Suprapubic skin (tissue), 4 donors: ENCODE measurements around the gene RNF175. TPM values are rescaled to one million over a fixed set of nuclear protein-coding genes. Genes with fewer than 3 reads are reported as not detected.

Experiments used
- DNase-seq, 2 donors: peaks; one replicate each; pipeline ENCODE4 v3.0.0-alpha.2; 2019; ENCODE audit warnings: low spot score in 2 of 2
- H3K27ac ChIP-seq: fragments of 200-600 bp; sonication (generic); one replicate; pipeline ENCODE4 v1.5.1; 2019
- H3K27me3 ChIP-seq: fragments of 200-600 bp; sonication (generic); one replicate; pipeline ENCODE4 v1.5.1; 2019
- H3K36me3 ChIP-seq: fragments of 200-600 bp; sonication (generic); one replicate; pipeline ENCODE4 v1.5.1; 2019
- H3K4me1 ChIP-seq: fragments of 200-600 bp; sonication (generic); one replicate; pipeline ENCODE4 v1.5.1; 2019
- H3K4me3 ChIP-seq: fragments of 200-600 bp; sonication (generic); one replicate; pipeline ENCODE4 v1.5.1; 2019; ENCODE audit warnings: mild to moderate bottlenecking
- H3K9me3 ChIP-seq: fragments of 200-600 bp; sonication (generic); one replicate; pipeline ENCODE4 v1.5.1; 2019
- EP300 ChIP-seq: sonication (generic); formaldehyde crosslinking; IDR thresholded peaks from one replicate; pipeline ENCODE4 v1.6.1; 2017; ENCODE audit warnings: antibody characterized with exemption
- POLR2A ChIP-seq, 2 donors: fragments of 450-650 bp; IDR thresholded peaks; one replicate each; pipeline ENCODE4 v1.6.1; 2017; ENCODE audit warnings: antibody characterized with exemption in 2 of 2, mild to moderate bottlenecking in 2 of 2, moderate library complexity in 2 of 2
- POLR2AphosphoS5 ChIP-seq, 3 donors: sonication (generic); formaldehyde crosslinking; IDR thresholded peaks; one replicate each; pipeline ENCODE4 v1.6.1; 2017; ENCODE audit warnings: antibody characterized with exemption in 3 of 3
- WGBS: methylation state at CpG from one replicate; pipeline ENCODE4 v1.1.5; 2018; 5-methylcytosine and 5-hydroxymethylcytosine counted together
- total RNA-seq, 4 donors: library from RNA; depleted of rRNA; stranded (reverse); fragments of >200 nt; gene quantifications; one replicate each; pipeline ENCODE4 v1.1.0, GENCODE V29; 2016
- TF ChIP-seq, protein P1 (sequence below), 2 donors: fragments of 200-600 bp in 1 of 2; fragments of 450-650 bp in 1 of 2; sonication (generic) in 1 of 2; IDR thresholded peaks; one replicate each; pipeline ENCODE4 v1.5.1; 2016 to 2019; ENCODE audit warnings: antibody characterized with exemption in 2 of 2, mild to moderate bottlenecking in 1 of 2, moderate library complexity in 1 of 2

The RNF175 gene
- total RNA-seq, 4 donors from 2014 or later: not detected

- peak overlapping the region; percentile 57 for H3K27ac ChIP-seq
- H3K36me3 ChIP-seq: no peaks in the 10 kb centered on the region
- no peaks in the 10 kb centered on the region for H3K27me3 ChIP-seq
- 22% methylated on average over 6 of the region's 6 CpGs for WGBS
- no peak overlapping the region for H3K4me3 ChIP-seq
- H3K4me1 ChIP-seq: peaks cover 24% of the 10 kb centered on the region
- TF ChIP-seq, protein P1, sequence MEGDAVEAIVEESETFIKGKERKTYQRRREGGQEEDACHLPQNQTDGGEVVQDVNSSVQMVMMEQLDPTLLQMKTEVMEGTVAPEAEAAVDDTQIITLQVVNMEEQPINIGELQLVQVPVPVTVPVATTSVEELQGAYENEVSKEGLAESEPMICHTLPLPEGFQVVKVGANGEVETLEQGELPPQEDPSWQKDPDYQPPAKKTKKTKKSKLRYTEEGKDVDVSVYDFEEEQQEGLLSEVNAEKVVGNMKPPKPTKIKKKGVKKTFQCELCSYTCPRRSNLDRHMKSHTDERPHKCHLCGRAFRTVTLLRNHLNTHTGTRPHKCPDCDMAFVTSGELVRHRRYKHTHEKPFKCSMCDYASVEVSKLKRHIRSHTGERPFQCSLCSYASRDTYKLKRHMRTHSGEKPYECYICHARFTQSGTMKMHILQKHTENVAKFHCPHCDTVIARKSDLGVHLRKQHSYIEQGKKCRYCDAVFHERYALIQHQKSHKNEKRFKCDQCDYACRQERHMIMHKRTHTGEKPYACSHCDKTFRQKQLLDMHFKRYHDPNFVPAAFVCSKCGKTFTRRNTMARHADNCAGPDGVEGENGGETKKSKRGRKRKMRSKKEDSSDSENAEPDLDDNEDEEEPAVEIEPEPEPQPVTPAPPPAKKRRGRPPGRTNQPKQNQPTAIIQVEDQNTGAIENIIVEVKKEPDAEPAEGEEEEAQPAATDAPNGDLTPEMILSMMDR (IDR thresholded peaks at IDR 0.05): no peak
- peak in 2 of 3 donors; percentile 34 to 56 for TF ChIP-seq POLR2AphosphoS5 (IDR thresholded peaks at IDR 0.05)
- no peak for TF ChIP-seq POLR2A (IDR thresholded peaks at IDR 0.05)
- no peak for DNase-seq
- no peaks in the 10 kb centered on the region for H3K9me3 ChIP-seq
Observed at GRCh38 chr4:153748378-153748777, 11.4 kb downstream of the RNF175 start.

DNA sequence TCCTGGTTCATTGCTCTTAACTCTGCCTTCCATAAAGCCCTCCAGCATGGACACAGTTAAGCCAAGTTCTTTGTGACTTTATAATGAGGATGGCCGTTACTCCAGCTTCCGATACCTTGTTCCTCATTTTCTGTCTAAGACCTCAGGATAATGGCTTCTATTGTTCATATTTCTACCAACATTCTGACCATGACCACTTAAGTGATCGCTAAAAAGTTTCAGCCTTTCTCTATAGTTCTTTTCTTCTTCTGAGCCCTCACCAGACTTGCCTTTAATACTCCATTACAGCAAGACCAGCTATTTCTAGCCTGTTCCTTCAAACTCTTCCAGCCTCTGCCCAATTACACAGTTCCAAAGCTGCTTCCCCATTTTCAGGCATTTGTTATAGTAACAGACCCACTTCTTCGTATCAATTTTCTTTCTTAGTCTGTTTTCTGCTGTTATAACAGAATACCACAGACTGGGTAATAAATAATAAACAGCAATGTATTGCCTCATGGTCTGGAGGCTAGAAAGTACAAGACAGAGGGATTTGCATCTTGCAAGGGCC, 12.3 kb downstream of the RNF175 start:
- DNase-seq: no peak
- no peaks in the 10 kb centered on the region for H3K27me3 ChIP-seq
- H3K4me3 ChIP-seq: no peak overlapping the region
- WGBS: 83% methylated on average over 4 of the region's 4 CpGs
- H3K27ac ChIP-seq: peak overlapping the region; percentile 57
- peaks cover 24% of the 10 kb centered on the region for H3K4me1 ChIP-seq
- H3K36me3 ChIP-seq: no peaks in the 10 kb centered on the region
- no peaks in the 10 kb centered on the region for H3K9me3 ChIP-seq
- TF ChIP-seq POLR2AphosphoS5 (IDR thresholded peaks at IDR 0.05): no peak
- no peak for TF ChIP-seq EP300
- no peak for TF ChIP-seq POLR2A (IDR thresholded peaks at IDR 0.05)
- TF ChIP-seq, protein P1 (IDR thresholded peaks at IDR 0.05): no peak

DNA sequence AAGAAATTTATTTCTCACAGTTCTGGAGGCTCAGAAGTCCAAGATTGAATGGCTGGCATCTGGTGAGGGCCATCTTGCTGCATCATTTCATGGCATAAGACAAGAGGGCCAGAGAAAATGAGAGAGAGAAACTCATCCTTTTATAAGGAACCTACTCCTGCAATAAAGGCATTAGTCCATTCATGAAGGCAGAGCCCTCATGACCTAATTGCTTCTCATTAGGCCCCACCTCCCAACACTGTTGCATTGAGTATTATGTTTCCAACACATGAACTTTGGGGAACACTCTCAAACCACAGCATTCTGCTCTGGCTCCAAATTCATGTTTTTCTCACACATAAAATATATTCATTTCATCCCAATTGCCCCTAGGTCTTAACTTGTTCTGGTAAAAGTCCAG, 14.2 kb downstream of the RNF175 start:
- DNase-seq: no peak
- no peak overlapping the region for H3K27ac ChIP-seq
- H3K9me3 ChIP-seq: no peaks in the 10 kb centered on the region
- peaks cover 24% of the 10 kb centered on the region for H3K4me1 ChIP-seq
- H3K27me3 ChIP-seq: no peaks in the 10 kb centered on the region
- H3K4me3 ChIP-seq: no peak overlapping the region
- no peak for TF ChIP-seq POLR2A (IDR thresholded peaks at IDR 0.05)
- TF ChIP-seq POLR2AphosphoS5 (IDR thresholded peaks at IDR 0.05): no peak
- TF ChIP-seq, protein P1 (IDR thresholded peaks at IDR 0.05): no peak
- no peak for TF ChIP-seq EP300
- no peaks in the 10 kb centered on the region for H3K36me3 ChIP-seq

DNA sequence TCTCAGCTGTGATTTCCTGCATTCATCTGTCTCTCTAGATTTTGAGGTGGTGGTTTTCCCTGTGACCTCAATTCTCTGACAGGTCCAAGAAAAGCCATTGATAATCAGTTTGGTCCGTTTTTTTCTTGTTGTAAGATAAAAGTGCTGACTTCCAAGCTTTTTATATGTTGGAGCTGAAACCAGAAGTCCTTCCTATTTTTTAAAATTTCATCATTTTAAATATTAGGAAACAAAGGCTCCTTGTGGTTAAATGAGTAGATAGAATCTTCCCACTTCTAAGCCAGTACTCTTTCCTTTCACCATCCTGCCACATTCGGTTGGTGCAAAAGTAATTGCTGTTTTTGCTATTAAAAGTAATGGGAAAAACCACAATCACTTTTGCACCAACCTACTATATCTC, 18.3 kb downstream of the RNF175 start:
- H3K4me3 ChIP-seq: no peak overlapping the region
- no peaks in the 10 kb centered on the region for H3K36me3 ChIP-seq
- no peak overlapping the region for H3K27ac ChIP-seq
- H3K27me3 ChIP-seq: no peaks in the 10 kb centered on the region
- DNase-seq: no peak
- TF ChIP-seq POLR2A (IDR thresholded peaks at IDR 0.05) (no peak), EP300 (no peak), POLR2AphosphoS5 (IDR thresholded peaks at IDR 0.05) (no peak)
- TF ChIP-seq, protein P1 (IDR thresholded peaks at IDR 0.05): no peak
- no peaks in the 10 kb centered on the region for H3K4me1 ChIP-seq
- H3K9me3 ChIP-seq: no peaks in the 10 kb centered on the region
- 85% methylated on average over 2 of the region's 2 CpGs for WGBS

GRCh38 chr4:153735906-153736461, 23.8 kb downstream of the RNF175 start:
- DNase-seq: no peak
- H3K27me3 ChIP-seq: no peaks in the 10 kb centered on the region
- no peak overlapping the region for H3K27ac ChIP-seq
- H3K4me1 ChIP-seq: no peaks in the 10 kb centered on the region
- no peaks in the 10 kb centered on the region for H3K36me3 ChIP-seq
- H3K4me3 ChIP-seq: no peak overlapping the region
- TF ChIP-seq, protein P1 (IDR thresholded peaks at IDR 0.05): no peak
- TF ChIP-seq EP300 (no peak), POLR2AphosphoS5 (IDR thresholded peaks at IDR 0.05) (no peak), POLR2A (IDR thresholded peaks at IDR 0.05) (no peak)
- no peaks in the 10 kb centered on the region for H3K9me3 ChIP-seq
